ENCODE measurements around the gene CCDC197.
A peak's percentile ranks its signal among the peaks of the same experiment; 100 is the strongest.

CCDC197 gene

DNA sequence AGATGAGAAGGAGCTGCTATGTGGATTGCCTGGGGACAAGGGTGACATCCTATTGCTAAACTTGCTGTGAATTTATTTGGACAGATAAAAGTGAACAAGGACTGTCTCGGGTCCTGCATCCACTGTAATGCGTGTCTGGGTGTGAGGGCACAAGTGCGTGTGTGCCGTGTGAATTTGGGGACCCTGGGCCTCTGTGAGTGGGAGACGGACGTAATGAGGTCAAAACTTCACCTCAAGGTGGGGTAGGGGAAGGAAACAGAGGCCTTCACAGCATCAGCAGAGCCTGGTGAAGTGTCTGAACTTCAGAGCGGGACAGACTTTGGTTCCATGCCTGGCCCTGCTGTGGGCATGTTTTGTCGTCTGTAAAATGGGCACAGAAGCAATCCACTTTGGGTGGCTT lies 35.5 kb upstream of the CCDC197 start:
- DNase-seq (ENCODE audit: low read depth in 3 of 3), result no peak

GRCh38 chr14:93962701-93963601 lies 34.1 kb upstream of the CCDC197 start:
- no peak for DNase-seq (ENCODE audit: low read depth in 3 of 3)

- no peak for DNase-seq (ENCODE audit: low read depth in 3 of 3)
Observed at GRCh38 chr14:93963692-93964091, 33.4 kb upstream of the CCDC197 start.

GRCh38 chr14:93964281-93964680 lies 32.8 kb upstream of the CCDC197 start:
- DNase-seq (ENCODE audit: low read depth in 3 of 3), result no peak

GRCh38 chr14:93964820-93965286 lies 32.2 kb upstream of the CCDC197 start:
- DNase-seq (ENCODE audit: low read depth in 3 of 3), result no peak

- no peak for DNase-seq (ENCODE audit: low read depth in 3 of 3)
Observed at GRCh38 chr14:93965287-93965821, 31.7 kb upstream of the CCDC197 start.

- DNase-seq (ENCODE audit: low read depth in 3 of 3), result no peak
Observed at GRCh38 chr14:93965946-93966474, 31.1 kb upstream of the CCDC197 start.

GRCh38 chr14:93967637-93968250 lies 29.4 kb upstream of the CCDC197 start:
- DNase-seq (ENCODE audit: low read depth in 3 of 3), result no peak

- no peak for DNase-seq (ENCODE audit: low read depth in 3 of 3)
Observed at GRCh38 chr14:93969082-93969828, 27.8 kb upstream of the CCDC197 start.

GRCh38 chr14:93970585-93970964 lies 26.5 kb upstream of the CCDC197 start:
- DNase-seq (ENCODE audit: low read depth in 3 of 3), result peak; percentile 46 to 59 (median 57)

DNA sequence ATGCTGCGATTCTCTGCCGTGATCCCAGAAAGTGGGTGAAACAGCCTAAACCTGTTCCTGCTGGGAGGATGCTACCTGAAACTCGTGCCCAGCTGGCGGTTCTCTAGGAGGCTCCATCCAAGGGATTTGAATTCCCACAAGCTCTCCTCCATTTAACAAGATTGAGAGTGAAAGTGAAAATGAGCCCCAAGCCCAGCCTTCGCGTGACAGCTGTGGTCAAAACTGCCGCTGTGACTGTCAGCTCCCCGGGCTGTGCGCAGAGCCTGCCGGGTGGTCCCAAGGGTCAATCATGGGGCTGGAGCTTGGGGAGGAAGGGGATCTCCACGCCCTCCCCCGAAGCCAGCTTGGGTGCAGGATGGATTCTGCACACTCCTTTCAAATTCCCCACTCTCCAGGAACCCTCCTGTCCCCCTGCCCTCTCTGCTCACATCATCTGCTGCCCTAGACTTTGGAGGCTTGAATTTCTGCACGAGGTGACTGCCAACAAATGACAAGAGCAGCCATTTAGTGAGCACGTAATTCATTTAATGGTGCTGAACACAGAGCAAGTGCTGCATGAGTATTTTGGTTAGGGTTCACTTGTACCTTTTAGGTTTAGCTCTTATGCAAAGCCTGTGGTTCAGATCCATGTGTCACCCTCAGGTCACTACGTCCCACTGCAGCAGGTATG lies 26.0 kb upstream of the CCDC197 start:
- DNase-seq (ENCODE audit: low read depth in 3 of 3), result no peak

DNA sequence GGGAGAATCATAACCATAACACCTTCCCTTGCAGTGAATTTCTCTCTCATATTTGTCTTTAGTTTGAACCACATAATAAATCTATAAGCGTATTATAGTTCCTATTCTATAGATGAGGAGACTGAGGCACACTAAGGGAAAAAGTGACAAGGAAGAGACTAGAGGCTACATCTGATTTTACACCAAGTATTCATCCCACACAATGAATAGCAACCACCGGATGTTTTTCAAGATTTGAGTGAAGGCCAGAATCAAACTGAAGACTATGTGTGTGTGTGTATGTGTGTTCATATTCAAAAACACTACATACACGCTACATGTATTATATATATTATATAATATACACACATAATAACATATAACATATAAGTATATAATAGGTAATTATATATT lies 25.5 kb upstream of the CCDC197 start:
- no peak for DNase-seq (ENCODE audit: low read depth in 3 of 3)

DNA sequence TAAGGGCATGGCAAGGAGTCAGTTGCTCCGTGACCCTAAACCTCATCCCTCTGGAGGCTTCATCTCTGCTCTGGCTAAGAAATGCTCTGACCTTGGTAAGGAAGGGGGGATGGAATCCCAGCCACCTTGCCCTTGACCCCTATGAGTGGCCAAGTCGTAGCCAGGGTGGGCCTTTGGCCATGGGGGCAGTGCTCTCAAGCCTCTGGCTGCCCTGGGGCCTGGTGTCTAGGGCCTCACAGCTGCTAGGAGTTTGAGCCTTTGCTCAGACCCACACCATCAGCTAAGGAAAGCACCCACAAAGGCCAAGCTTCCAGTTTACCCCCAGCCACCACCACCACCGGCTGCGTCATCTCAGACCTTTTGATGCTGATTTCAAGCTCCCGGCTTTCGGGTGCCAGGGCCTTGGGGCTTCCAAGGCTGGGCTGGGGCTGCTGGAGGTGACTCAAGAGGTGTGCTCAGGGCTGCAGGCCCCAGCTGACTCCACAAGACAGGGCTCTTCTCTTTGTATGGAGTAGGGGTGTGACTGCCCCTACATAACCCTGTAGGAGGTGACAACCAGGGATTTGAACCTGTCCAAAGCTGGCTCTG lies 24.4 kb upstream of the CCDC197 start:
- no peak for DNase-seq (ENCODE audit: low read depth in 3 of 3)

DNA sequence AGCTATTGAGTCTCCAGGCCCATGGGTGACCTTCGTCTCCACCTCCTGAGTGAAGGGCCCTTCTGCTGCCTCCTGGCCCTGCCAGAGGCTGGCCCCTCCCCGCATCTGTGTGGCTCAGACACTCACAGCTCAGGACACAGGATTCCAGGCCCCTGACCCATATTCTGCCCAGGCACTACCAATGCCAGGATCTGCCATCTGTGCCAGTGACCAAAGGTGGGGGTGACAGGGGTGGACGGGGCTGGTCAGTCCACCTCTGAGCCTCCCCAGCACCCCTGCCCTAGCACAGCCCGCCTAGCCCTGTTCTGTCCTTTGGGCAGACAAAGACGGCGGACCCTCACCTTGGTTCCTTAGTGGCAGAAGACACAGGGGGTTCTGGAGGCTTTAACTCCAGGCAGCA lies 23.5 kb upstream of the CCDC197 start:
- no peak for DNase-seq (ENCODE audit: low read depth in 3 of 3)

DNA sequence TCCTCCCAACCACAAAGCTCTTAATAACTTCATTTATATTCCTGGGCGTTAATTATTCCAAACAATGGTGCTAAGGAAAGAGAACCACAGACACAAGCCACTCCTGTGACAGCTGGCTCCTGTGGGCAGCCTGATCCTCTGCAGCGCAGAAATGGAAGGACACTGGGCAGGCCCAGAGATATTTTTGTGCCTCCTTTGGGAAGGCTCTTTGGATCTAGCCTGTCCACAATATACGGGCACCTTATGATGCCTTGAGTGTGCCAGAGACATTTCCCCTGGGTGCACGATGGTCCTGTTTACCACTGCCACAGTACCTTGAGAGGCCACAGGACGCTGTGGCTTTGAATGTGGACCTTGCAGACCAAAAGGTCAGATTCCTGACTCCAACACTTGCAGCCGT lies 22.8 kb upstream of the CCDC197 start:
- DNase-seq (ENCODE audit: low read depth in 3 of 3), result no peak

DNA sequence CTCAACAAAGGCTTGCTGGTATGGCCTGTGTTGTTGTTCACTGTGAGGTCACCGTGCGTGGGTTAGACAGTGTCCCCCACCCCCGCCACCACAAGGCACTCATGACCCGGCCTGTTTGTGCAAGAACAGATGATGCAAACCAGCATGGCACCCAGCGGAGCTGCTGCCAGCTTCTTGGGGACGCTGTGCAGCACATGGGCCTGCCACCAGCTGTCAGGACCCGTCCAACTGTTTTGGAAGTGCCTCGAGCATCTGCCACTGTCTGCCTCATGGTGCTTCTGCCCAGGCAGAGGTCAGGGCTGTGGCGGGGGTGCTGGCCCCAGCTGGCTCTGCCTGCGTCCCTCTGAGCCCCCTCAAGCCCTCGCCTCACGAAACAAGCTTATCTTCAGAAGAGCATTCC lies 22.3 kb upstream of the CCDC197 start:
- DNase-seq (ENCODE audit: low read depth in 3 of 3), result no peak

GRCh38 chr14:93975791-93976476 lies 21.2 kb upstream of the CCDC197 start:
- no peak for DNase-seq (ENCODE audit: low read depth in 3 of 3)

DNA sequence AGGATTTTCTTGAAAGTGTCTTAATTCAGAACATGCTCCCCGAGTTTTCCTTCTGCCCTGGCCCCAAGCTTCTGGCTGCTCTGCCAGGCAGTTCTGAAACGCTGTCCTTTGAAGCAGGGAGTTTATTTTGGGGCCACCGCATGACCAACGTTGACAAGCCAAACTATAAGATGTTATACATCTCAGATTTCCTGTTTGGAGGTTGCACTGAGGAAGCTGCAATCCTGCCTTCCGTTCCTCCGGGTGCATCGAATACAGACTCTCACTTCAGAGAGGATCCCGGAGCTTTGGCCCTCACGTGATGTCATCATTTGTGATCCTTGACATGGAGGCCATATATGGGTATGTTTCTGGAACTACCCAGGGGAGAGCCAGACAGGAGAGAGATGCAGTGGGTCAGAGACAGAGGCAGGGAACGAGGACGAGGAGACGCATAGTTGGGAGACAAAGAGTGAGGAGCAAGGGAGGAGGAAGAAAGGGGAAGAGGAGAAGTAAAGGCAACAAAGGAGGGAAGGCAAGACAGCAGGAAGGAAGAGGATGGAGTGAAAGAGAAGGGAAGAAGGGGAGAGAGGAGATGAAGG lies 20.5 kb upstream of the CCDC197 start, which contains the start of gene ASB2:
Gene ASB2, minus strand, starts transcription at position 94 of the 581 bp plus-strand sequence. CDS start 12,031 bp downstream, outside the sequence.
- no peak for DNase-seq (ENCODE audit: low read depth in 3 of 3)

GRCh38 chr14:93977171-93977570 lies 19.9 kb upstream of the CCDC197 start:
- no peak for DNase-seq (ENCODE audit: low read depth in 3 of 3)
